SK-N-SH (cell line): Measurements from ENCODE around the gene ZNF217. TPM values are rescaled to one million over a fixed set of nuclear protein-coding genes. Genes with fewer than 3 reads are reported as not detected.

ENCODE experiments used
- CTCF ChIA-PET: fragments of 300-600, 350-600 bp; formaldehyde crosslinking; extraction: SDS; loops from one replicate; lab custom pipeline; 2021; lab: Yijun Ruan, JAX
- POLR2A ChIA-PET: fragments of 350-600 bp; sonication (Branson Sonifier 250); formaldehyde crosslinking; extraction: SDS; loops from one replicate; lab custom pipeline; 2020; ENCODE audit warnings: antibody characterized with exemption, inconsistent platforms; lab: Yijun Ruan, JAX
- DNase-seq: peaks from one replicate; pipeline ENCODE4 v3.0.0; 2012
- H2AFZ ChIP-seq: fragments of 200-600 bp; sonication (generic); 2 replicates; pipeline ENCODE4 v1.8.1; 2016; ENCODE audit warnings: antibody characterized with exemption, mild to moderate bottlenecking, low read depth
- H3F3A ChIP-seq: fragments of 200-600 bp; sonication (generic); replicated peaks from 2 replicates; pipeline ENCODE3; 2016; ENCODE audit warnings: antibody characterized with exemption, mild to moderate bottlenecking; ENCODE audit not compliant: insufficient read depth
- H3K27ac ChIP-seq, 2 experiments: fragments of 200-500 bp in 1 of 2; fragments of 200-600 bp in 1 of 2; sonication (Bioruptor generic) in 1 of 2; sonication (generic), shearing (Covaris generic) in 1 of 2; 2 replicates each; pipeline versions ENCODE4 v1.5.1 to v1.6.1; 2014 to 2016; ENCODE audit warnings: low read depth in 2 of 2, inconsistent platforms in 1 of 2, low read length in 1 of 2, mild to moderate bottlenecking in 1 of 2, mixed read lengths in 1 of 2
- H3K27me3 ChIP-seq: fragments of 200-600 bp; sonication (generic), shearing (Covaris generic); 2 replicates; pipeline ENCODE4 v1.6.1; 2016; ENCODE audit warnings: mixed run types; ENCODE audit not compliant: insufficient read depth
- H3K36me3 ChIP-seq, 2 experiments: fragments of 200-500 bp in 1 of 2; fragments of 200-600 bp in 1 of 2; sonication (Bioruptor generic) in 1 of 2; sonication (generic) in 1 of 2; replicated peaks in 1 of 2; 2 replicates each; pipeline versions ENCODE3 to v1.5.1; 2014 to 2016; ENCODE audit warnings: low read length in 1 of 2, mild to moderate bottlenecking in 1 of 2; ENCODE audit not compliant: insufficient read depth in 2 of 2, control insufficient read depth in 1 of 2
- H3K4me1 ChIP-seq, 2 experiments: fragments of 200-500 bp in 1 of 2; fragments of 200-600 bp in 1 of 2; sonication (Bioruptor generic) in 1 of 2; sonication (generic), shearing (Covaris generic) in 1 of 2; 2 replicates each; pipeline versions ENCODE4 v1.5.1 to v1.6.1; 2014 to 2016; ENCODE audit warnings: low read depth in 1 of 2, low read length in 1 of 2, mixed run types in 1 of 2; ENCODE audit not compliant: insufficient read depth in 2 of 2, control insufficient read depth in 1 of 2
- H3K4me2 ChIP-seq: fragments of 200-600 bp; sonication (generic), shearing (Covaris generic); 2 replicates; pipeline ENCODE4 v1.6.1; 2017; ENCODE audit warnings: mixed run types
- H3K4me3 ChIP-seq, 2 experiments: fragments of 200-500 bp in 1 of 2; fragments of 200-600 bp in 1 of 2; sonication (Bioruptor generic) in 1 of 2; sonication (generic), shearing (Covaris generic) in 1 of 2; 2 replicates each; pipeline versions ENCODE4 v1.5.1 to v1.8.1; 2014 to 2016; ENCODE audit warnings: low read depth in 2 of 2, inconsistent platforms in 1 of 2, low read length in 1 of 2, mild to moderate bottlenecking in 1 of 2, mixed read lengths in 1 of 2, moderate library complexity in 1 of 2
- H3K79me2 ChIP-seq: fragments of 200-600 bp; sonication (generic); 2 replicates; pipeline ENCODE4 v1.8.1; 2017; ENCODE audit warnings: mild to moderate bottlenecking; ENCODE audit not compliant: insufficient read depth
- H3K9ac ChIP-seq: fragments of 200-600 bp; sonication (generic); 2 replicates; pipeline ENCODE4 v1.6.1; 2017; ENCODE audit warnings: mixed run types
- H3K9me2 ChIP-seq: fragments of 200-600 bp; sonication (generic); 2 replicates; pipeline ENCODE4 v1.6.1; 2017; ENCODE audit warnings: mixed run types
- H3K9me3 ChIP-seq: fragments of 200-600 bp; sonication (generic); 2 replicates; pipeline ENCODE4 v1.6.1; 2017; ENCODE audit warnings: mixed run types, mild to moderate bottlenecking, moderate library complexity
- H4K20me1 ChIP-seq: fragments of 200-600 bp; sonication (generic); 2 replicates; pipeline ENCODE4 v1.6.1; 2017; ENCODE audit warnings: mild to moderate bottlenecking, mixed run types; ENCODE audit not compliant: insufficient read depth
- CHD2 ChIP-seq: fragments of 150-350 bp; IDR thresholded peaks from 2 replicates; pipeline ENCODE4 v1.6.1; 2018; ENCODE audit warnings: low read length; ENCODE audit not compliant: partially characterized antibody
- FOXJ3 ChIP-seq: sonication (generic); formaldehyde crosslinking; IDR thresholded peaks from 2 replicates; pipeline ENCODE4 v1.5.1; 2020; ENCODE audit warnings: mild to moderate bottlenecking, missing genetic modification reagents
- MEF2A ChIP-seq: IDR thresholded peaks from 2 replicates; pipeline ENCODE4 v1.4.0; 2012; ENCODE audit warnings: low read depth, borderline replicate concordance
- MXI1 ChIP-seq: IDR thresholded peaks from 2 replicates; pipeline ENCODE4 v1.6.1; 2012; ENCODE audit warnings: mild to moderate bottlenecking, low read depth, low read length, improper control_type of control experiment
- RCOR1 ChIP-seq: fragments of 150-350 bp; IDR thresholded peaks from 2 replicates; pipeline ENCODE4 v1.6.1; 2017; ENCODE audit warnings: antibody characterized with exemption, low read length
- SMC3 ChIP-seq: IDR thresholded peaks from 2 replicates; pipeline ENCODE4 v1.6.1; 2012; ENCODE audit warnings: low read depth, low read length, improper control_type of control experiment
- TAF1 ChIP-seq: IDR thresholded peaks from 2 replicates; pipeline ENCODE4 v1.6.1; 2012; ENCODE audit warnings: low read depth, mild to moderate bottlenecking, low read length, moderate library complexity, borderline replicate concordance
- WGBS: methylation state at CpG from one replicate; pipeline ENCODE4 v1.1.6; 2017; ENCODE audit warnings: low lambda C conversion rate; 5-methylcytosine and 5-hydroxymethylcytosine counted together
- polyA plus RNA-seq, 3 experiments: library from polyadenylated mRNA; depleted of rRNA; stranded (reverse); fragments of >200 nt; gene quantifications; 2 replicates each; pipeline ENCODE4 v1.2.3, GENCODE V29; 2012
- TF ChIP-seq, protein P1 (sequence below): IDR thresholded peaks from 2 replicates; pipeline ENCODE4; 2012
- TF ChIP-seq, protein P2 (sequence below): fragments of 200-600 bp; sonication (generic); IDR thresholded peaks from 2 replicates; pipeline ENCODE4 v1.6.1; 2017; ENCODE audit warnings: antibody characterized with exemption, mild to moderate bottlenecking, moderate library complexity

ZNF217 gene
- polyA plus RNA-seq, 1 of the 3 experiments (the other 2 are of a cell fraction): 6.9 TPM

DNA sequence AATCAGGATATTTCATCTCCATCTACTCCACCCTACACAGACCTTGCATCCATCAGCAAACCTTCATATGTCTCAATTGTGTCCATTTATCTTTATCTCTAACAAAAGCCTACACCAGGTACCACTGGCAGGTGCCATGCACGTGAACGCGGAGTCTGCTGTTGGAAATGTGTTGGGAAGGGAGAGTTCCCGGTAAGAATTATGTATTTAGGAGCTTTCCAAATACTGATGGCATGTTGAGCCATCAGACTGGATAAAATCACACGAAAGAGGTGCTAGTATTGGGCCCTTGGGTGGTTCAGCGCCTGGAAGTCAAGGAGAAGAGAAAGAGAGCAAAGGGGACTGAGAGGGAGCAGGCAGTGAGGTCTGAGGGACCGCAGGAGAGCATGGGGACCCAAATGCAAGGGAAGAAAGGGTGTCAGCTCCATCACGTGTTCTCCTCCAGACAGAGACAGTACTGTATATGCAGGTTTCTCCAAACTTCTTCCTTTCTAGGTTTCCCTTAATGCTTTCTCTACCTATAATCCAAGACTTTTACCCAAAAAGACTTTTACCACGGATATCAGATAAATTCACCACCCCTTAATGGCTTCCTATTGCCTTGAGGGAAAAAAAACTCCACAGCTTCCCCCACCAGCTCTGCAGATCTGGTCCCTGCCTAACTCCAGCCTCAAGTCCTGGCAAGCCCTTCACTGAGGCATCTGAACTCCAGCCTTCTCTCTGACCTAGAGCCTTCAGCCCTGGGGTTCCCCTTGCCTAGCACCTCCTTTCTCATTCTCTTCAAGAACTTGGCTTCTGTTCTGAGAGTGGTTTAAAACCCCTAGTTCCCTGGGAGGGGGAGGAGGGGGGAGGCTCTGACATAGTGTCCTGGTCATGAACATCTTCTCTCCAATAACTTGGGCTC, 4.8 kb upstream of the ZNF217 start:
- Histone ChIP-seq H3K36me3 (no peaks in the 10 kb centered on the region), H3K27ac (no peak overlapping the region), H3K4me2 (no peak overlapping the region), H4K20me1 (no peaks in the 10 kb centered on the region), H3K9me3 (no peaks in the 10 kb centered on the region), H3K4me3 (no peak overlapping the region), H3F3A (peaks cover 7% of the 10 kb centered on the region), H3K27me3 (no peaks in the 10 kb centered on the region), H3K9me2 (no peaks in the 10 kb centered on the region), H2AFZ (no peak overlapping the region), H3K4me1 (peaks cover 0 to 3% of the 10 kb centered on the region in 2 experiments; a peak in 3 of 4 replicates), H3K9ac (no peak overlapping the region), H3K79me2 (peaks cover 1% of the 10 kb centered on the region; the same call in 1 of the 2 replicates)
- POLR2A ChIA-PET: no interaction called here
- no peak for DNase-seq
- 92% methylated on average over 9 of the region's 9 CpGs for WGBS
- CTCF ChIA-PET: interaction anchor here (0.9 to 2.4 kb wide), 2 partner anchors 88 to 318 kb away, joined by 3 to 10 read pairs; no protein-coding TSS in a partner anchor
- TF ChIP-seq MEF2A (peak; percentile 15; the same call in 1 of the 2 replicates), FOXJ3 (CRISPR knock-in tag) (no peak), CHD2 (no peak), SMC3 (no peak)

DNA sequence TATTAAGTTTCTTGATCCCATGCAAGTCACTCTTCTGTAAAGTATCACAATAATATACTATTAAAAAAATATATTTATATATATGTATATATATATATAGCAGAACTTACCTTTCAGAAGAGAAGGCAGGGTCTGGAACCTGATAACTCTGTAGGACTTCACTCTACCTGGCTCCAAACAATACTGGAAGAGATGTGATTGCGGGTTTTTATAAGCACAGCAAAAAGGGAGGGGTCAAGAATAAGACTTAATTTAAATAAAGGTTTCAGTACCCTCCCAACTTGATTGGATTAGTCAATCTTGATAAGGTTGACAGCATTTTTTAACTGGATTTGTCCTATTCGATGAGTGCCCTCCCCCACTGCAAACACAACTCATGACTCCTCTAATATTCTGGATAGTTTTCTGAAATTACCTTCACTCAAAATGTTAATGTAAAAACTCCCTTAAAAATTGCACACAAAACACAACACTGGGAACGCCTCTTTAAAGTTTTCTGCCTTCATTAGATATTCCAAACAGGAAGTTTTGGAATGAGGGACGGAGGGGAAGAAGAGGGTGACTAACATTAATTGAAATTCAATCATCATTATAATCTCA, 4.0 kb upstream of the ZNF217 start:
- Histone ChIP-seq H3K27me3 (no peaks in the 10 kb centered on the region), H2AFZ (no peak overlapping the region), H4K20me1 (no peaks in the 10 kb centered on the region), H3K4me3 (no peak overlapping the region), H3K9me3 (no peaks in the 10 kb centered on the region)
- ChIA-PET POLR2A (no interaction called here), CTCF (no interaction called here)
- TF ChIP-seq, protein P1, sequence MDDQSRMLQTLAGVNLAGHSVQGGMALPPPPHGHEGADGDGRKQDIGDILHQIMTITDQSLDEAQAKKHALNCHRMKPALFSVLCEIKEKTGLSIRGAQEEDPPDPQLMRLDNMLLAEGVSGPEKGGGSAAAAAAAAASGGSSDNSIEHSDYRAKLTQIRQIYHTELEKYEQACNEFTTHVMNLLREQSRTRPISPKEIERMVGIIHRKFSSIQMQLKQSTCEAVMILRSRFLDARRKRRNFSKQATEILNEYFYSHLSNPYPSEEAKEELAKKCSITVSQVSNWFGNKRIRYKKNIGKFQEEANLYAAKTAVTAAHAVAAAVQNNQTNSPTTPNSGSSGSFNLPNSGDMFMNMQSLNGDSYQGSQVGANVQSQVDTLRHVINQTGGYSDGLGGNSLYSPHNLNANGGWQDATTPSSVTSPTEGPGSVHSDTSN: no peak
- TF ChIP-seq SMC3 (no peak), MXI1 (no peak), RCOR1 (no peak), TAF1 (no peak), MEF2A (no peak)
- TF ChIP-seq, protein P2, sequence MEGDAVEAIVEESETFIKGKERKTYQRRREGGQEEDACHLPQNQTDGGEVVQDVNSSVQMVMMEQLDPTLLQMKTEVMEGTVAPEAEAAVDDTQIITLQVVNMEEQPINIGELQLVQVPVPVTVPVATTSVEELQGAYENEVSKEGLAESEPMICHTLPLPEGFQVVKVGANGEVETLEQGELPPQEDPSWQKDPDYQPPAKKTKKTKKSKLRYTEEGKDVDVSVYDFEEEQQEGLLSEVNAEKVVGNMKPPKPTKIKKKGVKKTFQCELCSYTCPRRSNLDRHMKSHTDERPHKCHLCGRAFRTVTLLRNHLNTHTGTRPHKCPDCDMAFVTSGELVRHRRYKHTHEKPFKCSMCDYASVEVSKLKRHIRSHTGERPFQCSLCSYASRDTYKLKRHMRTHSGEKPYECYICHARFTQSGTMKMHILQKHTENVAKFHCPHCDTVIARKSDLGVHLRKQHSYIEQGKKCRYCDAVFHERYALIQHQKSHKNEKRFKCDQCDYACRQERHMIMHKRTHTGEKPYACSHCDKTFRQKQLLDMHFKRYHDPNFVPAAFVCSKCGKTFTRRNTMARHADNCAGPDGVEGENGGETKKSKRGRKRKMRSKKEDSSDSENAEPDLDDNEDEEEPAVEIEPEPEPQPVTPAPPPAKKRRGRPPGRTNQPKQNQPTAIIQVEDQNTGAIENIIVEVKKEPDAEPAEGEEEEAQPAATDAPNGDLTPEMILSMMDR: no peak
- TF ChIP-seq, all 33 proteins: peak for 0
- peaks cover 9% of the 10 kb centered on the region for H3K79me2 ChIP-seq
- no peak overlapping the region for H3K4me2 ChIP-seq
- WGBS: 71% methylated on average over 4 of the region's 4 CpGs
- H3F3A ChIP-seq: peaks cover 10% of the 10 kb centered on the region
- DNase-seq: no peak
- peaks cover 0 to 3% of the 10 kb centered on the region in 2 experiments; a peak in 3 of 4 replicates for H3K4me1 ChIP-seq
- H3K27ac ChIP-seq: no peak overlapping the region
- H3K9me2 ChIP-seq: no peaks in the 10 kb centered on the region
- no peak overlapping the region for H3K9ac ChIP-seq
- H3K36me3 ChIP-seq: no peaks in the 10 kb centered on the region
